OCI-LY3 (cell line): ENCODE measurements around the gene MRPL20.

Experiments
- H2AFZ ChIP-seq: fragments of 200-600, 300-600 bp; shearing (Covaris generic); 2 replicates; pipeline ENCODE4 v1.6.0; 2014; ENCODE audit warnings: antibody characterized with exemption, low read depth, low read length
- H3K27ac ChIP-seq: fragments of 200-600, 300-600 bp; sonication (generic); 2 replicates; pipeline ENCODE4 v1.5.1; 2014; ENCODE audit warnings: mild to moderate bottlenecking, low read length, moderate library complexity, mixed read lengths
- H3K27me3 ChIP-seq: fragments of 200-600, 300-600 bp; sonication (generic); 2 replicates; pipeline ENCODE4 v1.6.1; 2014; ENCODE audit warnings: low read depth, low read length, mixed read lengths
- H3K36me3 ChIP-seq: fragments of 200-600, 300-600 bp; sonication (generic); replicated peaks from 2 replicates; pipeline ENCODE3; 2014; ENCODE audit warnings: low read depth, low read length, mixed read lengths
- H3K4me1 ChIP-seq: fragments of 300-600, 200-600 bp; sonication (generic); 2 replicates; pipeline ENCODE4 v1.6.1; 2014; ENCODE audit warnings: low read length, mixed read lengths
- H3K4me2 ChIP-seq: fragments of 200-600, 300-600 bp; sonication (generic); 2 replicates; pipeline ENCODE4 v1.6.1; 2014; ENCODE audit warnings: low read length, mixed read lengths
- H3K4me3 ChIP-seq: fragments of 300-600, 200-600 bp; sonication (generic); 2 replicates; pipeline ENCODE4 v1.5.1; 2014; ENCODE audit warnings: antibody characterized with exemption, mild to moderate bottlenecking, low read length, moderate library complexity
- H3K79me2 ChIP-seq: fragments of 300-600, 200-600 bp; shearing (Covaris generic); 2 replicates; pipeline ENCODE4 v1.6.1; 2014; ENCODE audit warnings: mild to moderate bottlenecking, low read length, mixed read lengths
- H3K9ac ChIP-seq: fragments of 300-600, 200-600 bp; shearing (Covaris generic); 2 replicates; pipeline ENCODE4 v1.6.0; 2014; ENCODE audit warnings: mild to moderate bottlenecking, low read length, moderate library complexity
- H3K9me3 ChIP-seq: fragments of 200-600, 300-600 bp; shearing (Covaris generic); 2 replicates; pipeline ENCODE4 v1.6.1; 2014; ENCODE audit warnings: low read length, mixed read lengths; ENCODE audit not compliant: insufficient read depth
- H4K20me1 ChIP-seq: fragments of 200-600, 300-600 bp; sonication (generic); 2 replicates; pipeline ENCODE4 v1.6.1; 2016; ENCODE audit warnings: low read length, mixed read lengths; ENCODE audit not compliant: insufficient read depth
- EZH2phosphoT487 ChIP-seq: fragments of 200-600 bp; shearing (Covaris generic); IDR thresholded peaks from 2 replicates; pipeline ENCODE4 v1.6.1; 2018; ENCODE audit warnings: antibody characterized with exemption, mixed run types, low read depth
- TF ChIP-seq, protein P1 (sequence below): fragments of 200-600, 300-600 bp; sonication (generic); IDR thresholded peaks from 2 replicates; pipeline ENCODE4 v1.5.1; 2014; ENCODE audit warnings: antibody characterized with exemption, low read length, low read depth

The MRPL20 gene

DNA sequence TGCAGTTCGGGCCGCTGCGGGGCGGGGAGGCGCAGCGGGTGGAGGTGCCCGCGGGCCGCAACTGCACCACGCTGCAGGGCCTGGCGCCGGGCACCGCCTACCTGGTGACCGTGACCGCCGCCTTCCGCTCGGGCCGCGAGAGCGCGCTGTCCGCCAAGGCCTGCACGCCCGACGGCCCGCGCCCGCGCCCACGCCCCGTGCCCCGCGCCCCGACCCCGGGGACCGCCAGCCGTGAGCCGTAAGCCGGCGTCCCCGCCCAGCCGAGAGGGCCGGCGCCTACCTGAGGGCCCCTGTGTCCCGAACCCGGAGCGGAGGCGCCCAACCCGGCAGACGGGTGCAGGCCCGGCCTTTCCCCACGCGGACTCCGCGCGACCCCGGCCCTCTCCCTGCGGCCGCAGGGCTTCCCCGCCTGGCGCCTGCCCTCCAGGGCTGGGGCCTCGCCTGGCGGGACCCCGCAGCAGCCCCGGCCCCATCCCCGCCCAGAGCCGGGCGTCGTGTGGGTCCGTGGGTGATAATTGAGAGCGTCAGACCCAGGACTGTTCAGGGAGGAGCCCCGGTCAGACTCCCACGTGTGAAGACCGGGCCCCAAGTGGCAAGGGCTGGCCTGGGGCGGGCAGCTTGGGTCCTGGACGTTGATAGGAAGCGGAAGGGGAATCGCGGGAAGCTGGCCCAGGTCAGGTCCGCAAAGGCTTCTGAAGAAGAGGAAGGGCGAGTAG lies 32.6 kb upstream of the MRPL20 start:
- Histone ChIP-seq H3K9ac (no peak overlapping the region), H3K27ac (no peak overlapping the region), H3K9me3 (no peaks in the 10 kb centered on the region), H3K4me2 (no peak overlapping the region), H2AFZ (no peak overlapping the region), H3K4me3 (no peak overlapping the region), H3K4me1 (peaks cover 26% of the 10 kb centered on the region), H3K79me2 (no peaks in the 10 kb centered on the region), H3K27me3 (no peaks in the 10 kb centered on the region), H4K20me1 (no peaks in the 10 kb centered on the region), H3K36me3 (no peaks in the 10 kb centered on the region)
- TF ChIP-seq EZH2phosphoT487, result no peak
- TF ChIP-seq, protein P1, sequence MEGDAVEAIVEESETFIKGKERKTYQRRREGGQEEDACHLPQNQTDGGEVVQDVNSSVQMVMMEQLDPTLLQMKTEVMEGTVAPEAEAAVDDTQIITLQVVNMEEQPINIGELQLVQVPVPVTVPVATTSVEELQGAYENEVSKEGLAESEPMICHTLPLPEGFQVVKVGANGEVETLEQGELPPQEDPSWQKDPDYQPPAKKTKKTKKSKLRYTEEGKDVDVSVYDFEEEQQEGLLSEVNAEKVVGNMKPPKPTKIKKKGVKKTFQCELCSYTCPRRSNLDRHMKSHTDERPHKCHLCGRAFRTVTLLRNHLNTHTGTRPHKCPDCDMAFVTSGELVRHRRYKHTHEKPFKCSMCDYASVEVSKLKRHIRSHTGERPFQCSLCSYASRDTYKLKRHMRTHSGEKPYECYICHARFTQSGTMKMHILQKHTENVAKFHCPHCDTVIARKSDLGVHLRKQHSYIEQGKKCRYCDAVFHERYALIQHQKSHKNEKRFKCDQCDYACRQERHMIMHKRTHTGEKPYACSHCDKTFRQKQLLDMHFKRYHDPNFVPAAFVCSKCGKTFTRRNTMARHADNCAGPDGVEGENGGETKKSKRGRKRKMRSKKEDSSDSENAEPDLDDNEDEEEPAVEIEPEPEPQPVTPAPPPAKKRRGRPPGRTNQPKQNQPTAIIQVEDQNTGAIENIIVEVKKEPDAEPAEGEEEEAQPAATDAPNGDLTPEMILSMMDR, result no peak

DNA sequence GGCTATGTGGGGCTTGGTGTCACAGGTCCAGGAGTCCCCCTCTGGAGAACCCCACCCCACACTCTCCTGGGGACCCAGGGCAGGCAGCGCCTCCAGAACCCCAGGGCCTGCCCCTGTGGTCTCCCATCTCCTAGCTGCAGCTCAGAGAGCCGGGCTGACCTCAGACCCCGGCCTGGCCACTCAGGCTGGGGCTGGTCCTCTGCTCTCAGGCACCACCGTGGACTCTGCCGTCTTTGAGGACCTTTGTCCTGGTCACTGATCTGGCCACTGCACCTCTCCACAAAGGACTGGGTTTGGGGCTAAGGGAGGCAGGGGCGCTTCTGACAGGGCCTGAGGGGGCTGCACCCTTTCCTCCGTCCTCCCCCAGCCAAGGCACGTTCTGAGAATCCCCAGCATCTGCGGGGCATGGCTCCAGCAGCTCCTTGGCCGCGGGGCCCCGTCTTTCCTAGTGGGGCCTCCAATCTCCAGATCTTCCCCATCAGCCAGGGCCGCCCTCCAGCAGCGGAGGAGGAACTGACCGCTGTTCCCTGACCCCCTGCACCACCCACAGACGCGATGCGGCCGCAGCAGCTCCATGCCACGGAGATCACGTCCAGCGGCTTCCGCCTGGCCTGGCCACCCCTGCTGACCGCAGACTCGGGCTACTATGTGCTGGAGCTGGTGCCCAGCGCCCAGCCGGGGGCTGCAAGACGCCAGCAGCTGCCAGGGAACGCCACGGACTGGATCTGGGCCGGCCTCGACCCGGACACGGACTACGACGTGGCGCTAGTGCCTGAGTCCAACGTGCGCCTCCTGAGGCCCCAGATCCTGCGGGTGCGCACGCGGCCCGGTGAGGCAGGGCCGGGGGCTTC lies 31.7 kb upstream of the MRPL20 start:
- Histone ChIP-seq H3K4me3 (peak overlapping the region; percentile 41), H3K4me2 (peak overlapping the region; percentile 75), H3K9ac (peak overlapping the region; percentile 31; the same call in 1 of the 2 replicates), H3K27ac (0 out of 2 replicates have a peak overlapping the region, but pooled peaks have one; percentile 28), H3K27me3 (no peaks in the 10 kb centered on the region), H2AFZ (no peak overlapping the region; the same call in 1 of the 2 replicates), H4K20me1 (no peaks in the 10 kb centered on the region), H3K36me3 (no peaks in the 10 kb centered on the region), H3K9me3 (no peaks in the 10 kb centered on the region), H3K79me2 (no peaks in the 10 kb centered on the region), H3K4me1 (peaks cover 26% of the 10 kb centered on the region)
- no peak for TF ChIP-seq EZH2phosphoT487
- TF ChIP-seq, protein P1, result no peak

DNA sequence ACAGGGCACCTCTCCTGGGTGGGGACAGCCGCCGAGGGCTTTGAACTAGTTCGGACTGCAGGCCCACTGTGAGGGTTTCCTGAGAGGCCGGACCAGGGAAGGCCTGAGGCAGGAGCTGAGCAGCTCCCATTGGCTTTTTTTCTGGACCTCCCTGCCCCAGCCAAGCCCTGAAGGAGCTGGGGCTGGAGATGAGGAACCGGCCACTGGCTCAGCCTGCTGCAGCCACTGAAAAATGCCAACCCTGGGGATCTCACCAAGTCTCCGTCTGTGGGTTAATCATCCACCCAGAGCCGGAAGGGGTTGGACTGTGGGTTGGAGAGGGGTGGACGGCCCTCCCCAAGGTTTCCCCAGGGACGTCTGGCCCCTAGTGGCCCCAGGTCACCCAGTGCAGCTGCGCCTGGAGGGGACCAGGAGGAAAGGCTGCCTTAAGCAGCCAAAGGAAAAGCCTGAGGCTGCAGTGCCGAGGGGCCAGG lies 30.8 kb upstream of the MRPL20 start:
- Histone ChIP-seq H3K4me1 (peaks cover 26% of the 10 kb centered on the region), H3K4me2 (peak overlapping the region; percentile 75), H3K36me3 (no peaks in the 10 kb centered on the region), H3K79me2 (no peaks in the 10 kb centered on the region), H2AFZ (peak overlapping the region; percentile 22; the same call in 1 of the 2 replicates), H3K9ac (peak overlapping the region; percentile 31; the same call in 1 of the 2 replicates), H3K27ac (peak overlapping the region; percentile 28; the same call in 1 of the 2 replicates), H4K20me1 (no peaks in the 10 kb centered on the region), H3K4me3 (peak overlapping the region; percentile 41), H3K27me3 (no peaks in the 10 kb centered on the region), H3K9me3 (no peaks in the 10 kb centered on the region)
- TF ChIP-seq, protein P1, result no peak
- no peak for TF ChIP-seq EZH2phosphoT487
